CD4-positive, alpha-beta T cell (primary cell): Measurements from ENCODE around the gene BTN3A1. TPM values are rescaled to one million over a fixed set of nuclear protein-coding genes. Genes with fewer than 3 reads are reported as not detected.

Experiments
- ATAC-seq: fragments of 200-7000 bp; cut with Tn5 transposase; one replicate; pipeline ENCODE4 v1.10.0; 2022; ENCODE audit warnings: mild to moderate bottlenecking; ENCODE audit not compliant: poor library complexity
- CTCF ChIA-PET: fragments of 350-600 bp; sonication (Branson Sonifier 250); formaldehyde crosslinking; loops from one replicate; lab custom pipeline; 2021; ENCODE audit warnings: antibody characterized with exemption, inconsistent platforms; lab: Charles Lee
- POLR2A ChIA-PET: fragments of 350-600 bp; sonication (Branson Sonifier 250); formaldehyde crosslinking; loops from one replicate; lab custom pipeline; 2021; ENCODE audit warnings: antibody characterized with exemption, inconsistent platforms; lab: Charles Lee
- DNase-seq, 14 experiments: peaks; one replicate each; pipeline ENCODE4 v3.0.0-alpha.2; 2013 to 2020; ENCODE audit warnings: mixed read lengths in 2 of 14
- H3K27ac ChIP-seq, 2 donors: one replicate each; pipeline versions ENCODE4 v1.5.1 to v1.7.0; 2013; ENCODE audit warnings: low read length in 2 of 2, low read depth in 1 of 2, mild to moderate bottlenecking in 1 of 2
- H3K27me3 ChIP-seq, 2 experiments: 1 replicate in 1 of 2; 2 replicates in 1 of 2; pipeline versions ENCODE4 v1.6.1 to v1.7.0; 2013; ENCODE audit warnings: low read length in 2 of 2, control low read depth in 1 of 2, mild to moderate bottlenecking in 1 of 2, moderate library complexity in 1 of 2; ENCODE audit not compliant: insufficient read depth in 2 of 2, control insufficient read depth in 1 of 2
- H3K36me3 ChIP-seq: one replicate; pipeline ENCODE4 v1.6.1; 2013; ENCODE audit warnings: low read length, control low read depth; ENCODE audit not compliant: insufficient read depth
- H3K4me1 ChIP-seq: one replicate; pipeline ENCODE4 v1.6.1; 2013; ENCODE audit warnings: low read length, control low read depth; ENCODE audit not compliant: insufficient read depth
- H3K4me3 ChIP-seq: one replicate; pipeline ENCODE4 v1.5.1; 2013; ENCODE audit warnings: mild to moderate bottlenecking, low read length, moderate library complexity
- H3K9me3 ChIP-seq, 2 experiments: 1 replicate in 1 of 2; 2 replicates in 1 of 2; pipeline versions ENCODE4 v1.6.1 to v1.7.0; 2013; ENCODE audit warnings: low read length in 2 of 2, mild to moderate bottlenecking in 2 of 2, control low read depth in 1 of 2, moderate library complexity in 1 of 2; ENCODE audit not compliant: control insufficient read depth in 1 of 2, insufficient read depth in 1 of 2
- H3K27ac Mint-ChIP-seq: one replicate; pipeline ENCODE4 v1.8.0; 2020; ENCODE audit warnings: mixed read lengths
- H3K27me3 Mint-ChIP-seq: one replicate; pipeline ENCODE4 v1.8.0; 2021; ENCODE audit warnings: mixed read lengths
- H3K36me3 Mint-ChIP-seq: one replicate; pipeline ENCODE4 v1.8.0; 2021; ENCODE audit warnings: low read depth, mixed read lengths
- H3K4me1 Mint-ChIP-seq: one replicate; pipeline ENCODE4 v1.8.0; 2021; ENCODE audit warnings: low read depth, mixed read lengths
- H3K4me3 Mint-ChIP-seq: one replicate; pipeline ENCODE4 v1.8.0; 2020; ENCODE audit warnings: mild to moderate bottlenecking, mixed read lengths
- H3K9me3 Mint-ChIP-seq: one replicate; pipeline ENCODE4 v1.8.0; 2020; ENCODE audit warnings: mixed read lengths
- intact Hi-C, 2 experiments: fragments of 100-400 bp; cut with DNase I in 1 of 2; cut with micrococcal nuclease in 1 of 2; formaldehyde crosslinking; loops; one replicate each; pipeline versions ENCODE4 v1.15.1 to v1.9.0; 2023 to 2025; cut with DNase I, micrococcal nuclease
- total RNA-seq, 174 experiments: library from RNA in 2 of 174; stranded (reverse) in 2 of 174; gene quantifications; one replicate each; pipeline ENCODE4 v1.2.3 and lab custom pipeline; 2021 to 2026
- TF ChIP-seq, protein P1 (sequence below): fragments of 200-600 bp; IDR thresholded peaks from one replicate; pipeline ENCODE4 v1.8.0; 2022; ENCODE audit warnings: antibody characterized with exemption, mild to moderate bottlenecking

BTN3A1 gene
- total RNA-seq, 2 experiments from 2014 or later, result 109 TPM

DNA sequence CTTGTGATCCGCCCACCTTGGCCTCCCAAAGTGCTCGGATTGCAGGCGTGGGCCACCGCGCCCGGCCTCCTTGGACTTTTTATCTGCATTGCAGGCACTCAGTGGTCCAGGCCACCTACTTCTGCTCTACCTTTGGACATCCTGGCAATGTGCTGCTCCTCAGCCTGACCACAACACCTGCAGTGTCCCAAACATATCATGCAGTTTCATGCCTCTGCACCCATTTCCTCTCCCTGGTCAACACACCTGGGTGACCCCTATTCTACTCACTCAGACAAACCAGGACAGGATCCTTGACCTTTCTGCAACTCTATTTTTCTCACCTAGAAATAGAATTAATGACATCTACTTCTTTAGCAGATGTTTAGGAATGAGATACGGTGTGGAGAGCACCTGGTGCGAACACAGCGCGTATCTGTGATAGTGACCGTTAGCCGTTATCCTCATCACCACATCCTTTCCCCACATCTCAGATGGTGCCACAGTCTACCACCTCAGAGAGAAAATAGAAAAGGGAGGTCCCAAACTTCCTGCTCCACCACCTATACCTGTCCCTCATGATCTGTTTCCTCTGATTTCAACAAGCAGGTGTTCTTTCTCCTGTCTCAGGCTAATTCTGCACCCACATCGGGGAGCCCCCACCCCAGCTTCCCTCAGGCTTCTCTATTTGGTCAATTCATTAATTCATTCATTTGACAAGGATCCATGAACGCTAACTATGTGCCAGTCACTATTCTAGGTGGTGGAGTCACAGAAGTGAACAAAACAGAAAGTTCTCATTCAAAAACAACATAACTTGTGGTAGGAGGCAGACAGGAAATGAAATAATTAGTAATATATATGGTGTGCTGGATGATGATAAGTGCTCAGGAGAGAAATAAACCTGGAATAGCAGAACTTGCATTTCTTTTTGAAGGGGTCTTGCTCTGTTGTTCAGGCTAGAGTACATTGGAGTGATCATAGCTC lies 41.3 kb upstream of the BTN3A1 start:
- H3K36me3 ChIP-seq, result no peaks in the 10 kb centered on the region
- TF ChIP-seq, protein P1, sequence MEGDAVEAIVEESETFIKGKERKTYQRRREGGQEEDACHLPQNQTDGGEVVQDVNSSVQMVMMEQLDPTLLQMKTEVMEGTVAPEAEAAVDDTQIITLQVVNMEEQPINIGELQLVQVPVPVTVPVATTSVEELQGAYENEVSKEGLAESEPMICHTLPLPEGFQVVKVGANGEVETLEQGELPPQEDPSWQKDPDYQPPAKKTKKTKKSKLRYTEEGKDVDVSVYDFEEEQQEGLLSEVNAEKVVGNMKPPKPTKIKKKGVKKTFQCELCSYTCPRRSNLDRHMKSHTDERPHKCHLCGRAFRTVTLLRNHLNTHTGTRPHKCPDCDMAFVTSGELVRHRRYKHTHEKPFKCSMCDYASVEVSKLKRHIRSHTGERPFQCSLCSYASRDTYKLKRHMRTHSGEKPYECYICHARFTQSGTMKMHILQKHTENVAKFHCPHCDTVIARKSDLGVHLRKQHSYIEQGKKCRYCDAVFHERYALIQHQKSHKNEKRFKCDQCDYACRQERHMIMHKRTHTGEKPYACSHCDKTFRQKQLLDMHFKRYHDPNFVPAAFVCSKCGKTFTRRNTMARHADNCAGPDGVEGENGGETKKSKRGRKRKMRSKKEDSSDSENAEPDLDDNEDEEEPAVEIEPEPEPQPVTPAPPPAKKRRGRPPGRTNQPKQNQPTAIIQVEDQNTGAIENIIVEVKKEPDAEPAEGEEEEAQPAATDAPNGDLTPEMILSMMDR, result no peak
- peak overlapping the region; percentile 47 for H3K4me3 Mint-ChIP-seq
- H3K9me3 ChIP-seq, result no peaks in the 10 kb centered on the region
- peak overlapping the region in 1 of 2 donors; percentile 52 for H3K27ac ChIP-seq
- H3K27me3 Mint-ChIP-seq, result no peaks in the 10 kb centered on the region
- H3K9me3 Mint-ChIP-seq, result no peaks in the 10 kb centered on the region
- peak; percentile 24 for ATAC-seq
- peak overlapping the region; percentile 31 for H3K4me3 ChIP-seq
- peaks cover 31% of the 10 kb centered on the region for H3K4me1 Mint-ChIP-seq
- no peaks in the 10 kb centered on the region for H3K27me3 ChIP-seq
- H3K36me3 Mint-ChIP-seq, result no peaks in the 10 kb centered on the region
- DNase-seq, result peak in 4 of 14 experiments; percentile 12 to 78 (median 34)
- peak overlapping the region; percentile 77 for H3K27ac Mint-ChIP-seq
- intact Hi-C loops, result loop anchor here in 1 of 2 experiments (10.0 kb wide), 1 partner anchor 114 kb away; no protein-coding TSS in a partner anchor
- POLR2A ChIA-PET, result interaction anchor here (0.6 to 0.7 kb wide), 2 partner anchors 22 to 317 kb away, joined by 3 to 5 read pairs; partner anchors contain the start of gene BTN2A2
- CTCF ChIA-PET, result no interaction called here
- H3K4me1 ChIP-seq, result peaks cover 32% of the 10 kb centered on the region

DNA sequence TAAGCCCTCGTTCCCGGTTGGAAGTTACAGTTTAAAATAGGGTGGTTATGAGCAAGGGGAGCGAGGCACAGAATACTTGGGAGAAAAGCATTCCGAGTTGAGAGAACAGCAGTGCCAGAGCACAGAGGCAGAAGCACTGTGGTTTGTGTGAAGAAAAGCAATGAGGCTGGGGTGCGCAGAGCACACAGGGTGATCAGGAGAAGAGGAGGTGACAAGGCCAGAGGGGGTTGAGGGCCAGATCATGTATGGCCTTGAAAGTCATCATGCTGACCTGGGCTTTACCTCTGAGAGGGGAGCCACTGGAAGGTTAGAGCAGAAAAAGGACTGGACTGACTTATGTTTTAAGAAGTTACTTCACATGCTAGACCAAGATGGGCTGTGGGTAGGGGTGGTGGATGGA lies 40.5 kb upstream of the BTN3A1 start:
- Histone ChIP-seq H3K27me3 (no peaks in the 10 kb centered on the region), H3K4me3 (no peak overlapping the region), H3K27ac (peak overlapping the region in 1 of 2 donors; percentile 52), H3K36me3 (no peaks in the 10 kb centered on the region), H3K9me3 (no peaks in the 10 kb centered on the region), H3K4me1 (peaks cover 35% of the 10 kb centered on the region)
- Mint-ChIP-seq H3K27me3 (no peaks in the 10 kb centered on the region), H3K27ac (peak overlapping the region; percentile 77), H3K9me3 (no peaks in the 10 kb centered on the region), H3K4me1 (peaks cover 36% of the 10 kb centered on the region), H3K36me3 (no peaks in the 10 kb centered on the region), H3K4me3 (peak overlapping the region; percentile 47)
- intact Hi-C loops, result loop anchor here in 1 of 2 experiments (10.0 kb wide), 1 partner anchor 113 kb away; no protein-coding TSS in a partner anchor
- TF ChIP-seq, protein P1, result no peak
- ATAC-seq (no peak), DNase-seq (no peak)
- ChIA-PET POLR2A (no interaction called here), CTCF (no interaction called here)

DNA sequence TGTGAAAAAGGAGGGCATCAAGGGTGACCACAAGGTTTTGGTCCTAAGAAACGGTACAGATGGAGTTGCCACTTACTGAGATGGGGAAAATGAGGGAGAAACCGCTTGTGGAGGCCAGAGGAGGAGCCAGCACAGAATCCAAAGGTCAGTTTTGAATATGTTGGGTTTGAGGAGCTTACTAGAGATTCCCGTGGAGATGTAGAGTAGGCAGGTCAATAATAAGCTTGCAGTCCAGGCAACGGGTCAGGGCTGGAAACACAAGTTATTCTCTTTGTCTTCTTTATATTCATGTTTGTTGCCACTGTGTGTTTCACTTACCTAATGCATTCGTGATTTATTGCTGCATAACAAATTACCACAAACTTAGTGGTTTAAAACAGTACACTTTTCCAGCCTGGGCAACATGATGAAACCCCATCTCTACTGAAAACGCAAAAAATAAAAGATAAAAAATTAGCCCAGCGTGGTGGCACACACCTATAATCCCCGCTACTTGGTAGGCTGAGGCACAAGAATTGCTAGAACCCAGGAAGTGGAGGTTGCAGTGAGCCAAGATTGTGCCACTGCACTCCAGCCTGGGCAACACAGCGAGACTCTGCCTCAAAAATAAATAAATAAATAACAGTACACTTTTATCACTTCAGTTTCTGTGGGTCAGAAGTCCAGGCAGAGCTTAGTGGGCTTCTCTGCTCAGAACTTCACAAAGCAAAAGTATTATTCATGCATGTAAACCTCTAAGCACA lies 39.8 kb upstream of the BTN3A1 start:
- no peaks in the 10 kb centered on the region for H3K9me3 ChIP-seq
- Mint-ChIP-seq H3K4me3 (no peak overlapping the region), H3K36me3 (peaks cover 3% of the 10 kb centered on the region), H3K27me3 (no peaks in the 10 kb centered on the region), H3K4me1 (peaks cover 44% of the 10 kb centered on the region), H3K9me3 (no peaks in the 10 kb centered on the region), H3K27ac (peak overlapping the region; percentile 77)
- POLR2A ChIA-PET, result interaction anchor here (0.6 to 2.2 kb wide), 4 partner anchors 20 to 194 kb away, joined by 3 to 11 read pairs (median 3); no protein-coding TSS in a partner anchor
- H3K27ac ChIP-seq, result no peak overlapping the region
- no peaks in the 10 kb centered on the region for H3K27me3 ChIP-seq
- intact Hi-C loops, result loop anchor here (2.0 to 10.0 kb wide), 2 partner anchors 79 to 113 kb away; partner anchors contain the start of gene BTN3A3 (in 1 of the 2)
- H3K36me3 ChIP-seq, result no peaks in the 10 kb centered on the region
- ATAC-seq (no peak), DNase-seq (no peak)
- TF ChIP-seq, protein P1, result no peak
- CTCF ChIA-PET, result interaction anchor here (2.8 kb wide), 1 partner anchor 21 kb away, joined by 9 read pairs; no protein-coding TSS in a partner anchor
- H3K4me3 ChIP-seq, result no peak overlapping the region
- peaks cover 38% of the 10 kb centered on the region for H3K4me1 ChIP-seq
